Panc1 (cell line): Measurements from ENCODE around the gene CFAP157. TPM values are rescaled to one million over a fixed set of nuclear protein-coding genes. Genes with fewer than 3 reads are reported as not detected.

Source experiments
- ATAC-seq: fragments of 200-7000 bp; cut with Tn5 transposase; 2 replicates; pipeline ENCODE4 v1.9.1; 2020; ENCODE audit warnings: mild to moderate bottlenecking, moderate library complexity
- BruUV-seq: library from RNA; stranded (reverse); fragments of 400-500 nt; replicated peaks from 2 replicates; lab custom pipeline; 2021; lab: Mats Ljungman, UMichigan
- CTCF ChIA-PET: fragments of 300-600 bp; sonication (Branson Sonifier 250); formaldehyde crosslinking; loops from one replicate; lab custom pipeline; 2022; ENCODE audit warnings: antibody characterized with exemption; lab: Charles Lee
- POLR2A ChIA-PET: fragments of 300-600 bp; sonication (Branson Sonifier 250); formaldehyde crosslinking; loops from one replicate; lab custom pipeline; 2022; ENCODE audit warnings: antibody characterized with exemption; lab: Charles Lee
- DNase-seq: peaks from one replicate; pipeline ENCODE4 v3.0.0-alpha.2; 2010; ENCODE audit warnings: low read depth, low spot score
- H3K27ac ChIP-seq: 2 replicates; pipeline ENCODE4 v1.5.1; 2011; ENCODE audit warnings: mild to moderate bottlenecking, low read length, inconsistent platforms
- H3K27me3 ChIP-seq: fragments of 200-500 bp; sonication (Bioruptor generic); 2 replicates; pipeline ENCODE4 v1.6.0; 2014; ENCODE audit warnings: low read length, inconsistent platforms; ENCODE audit not compliant: control insufficient read depth, insufficient read depth
- H3K36me3 ChIP-seq: fragments of 200-500 bp; sonication (Bioruptor generic); 2 replicates; pipeline ENCODE4 v1.5.1; 2014; ENCODE audit warnings: inconsistent platforms, mild to moderate bottlenecking, low read length, moderate library complexity; ENCODE audit not compliant: control insufficient read depth, insufficient read depth
- H3K4me1 ChIP-seq: 2 replicates; pipeline ENCODE4 v1.5.1; 2011; ENCODE audit warnings: inconsistent platforms, mild to moderate bottlenecking, low read length, moderate library complexity; ENCODE audit not compliant: control insufficient read depth, insufficient read depth
- H3K4me3 ChIP-seq, 2 experiments: 2 replicates each; pipeline ENCODE4 v1.5.1; 2011 to 2012; ENCODE audit warnings: low read depth in 2 of 2, low read length in 2 of 2, mild to moderate bottlenecking in 2 of 2, inconsistent platforms in 1 of 2, moderate library complexity in 1 of 2
- H3K9me3 ChIP-seq: fragments of 200-500 bp; sonication (Bioruptor generic); 2 replicates; pipeline ENCODE4 v1.5.1; 2014; ENCODE audit warnings: low read depth, mild to moderate bottlenecking, inconsistent platforms, low read length, moderate library complexity; ENCODE audit not compliant: control insufficient read depth, insufficient read depth
- CTCF ChIP-seq: fragments of 450-650 bp; IDR thresholded peaks from 2 replicates; pipeline ENCODE4 v1.5.1; 2017; ENCODE audit warnings: mild to moderate bottlenecking
- POLR2AphosphoS5 ChIP-seq: IDR thresholded peaks from 2 replicates; pipeline ENCODE4 v1.6.1; 2012; ENCODE audit warnings: mild to moderate bottlenecking, low read depth, low read length, moderate library complexity
- SIN3A ChIP-seq: IDR thresholded peaks from 2 replicates; pipeline ENCODE4 v1.6.1; 2012; ENCODE audit warnings: low read depth, mild to moderate bottlenecking, low read length, moderate library complexity, borderline replicate concordance; ENCODE audit not compliant: insufficient read depth
- TCF7L2 ChIP-seq: IDR thresholded peaks from 2 replicates; pipeline ENCODE4 v1.6.1; 2011; ENCODE audit warnings: mild to moderate bottlenecking, low read depth, low read length, inconsistent platforms
- in situ Hi-C: cut with HindIII; loops from 2 replicates; pipeline ENCODE4 v1.10.0; 2016; ENCODE audit warnings: low sequenced_read_pairs, low pct_unique_long_range_greater_than_20kb
- intact Hi-C: fragments of 100-400 bp; cut with micrococcal nuclease; formaldehyde crosslinking; loops from one replicate; pipeline ENCODE4 v1.10.0; 2022; ENCODE audit not compliant: unreplicated experiment
- total RNA-seq: library from RNA; stranded (reverse); gene quantifications from one replicate; pipeline ENCODE4 v1.2.1, GENCODE V29; 2021; ENCODE audit not compliant: unreplicated experiment
- TF ChIP-seq, protein P1 (sequence below), 2 experiments: IDR thresholded peaks; 2 replicates each; pipeline ENCODE4 v1.6.1; 2011 to 2012; ENCODE audit warnings: low read depth in 2 of 2, control low read depth in 1 of 2, low read length in 1 of 2, mild to moderate bottlenecking in 1 of 2, moderate library complexity in 1 of 2; ENCODE audit not compliant: insufficient read depth in 1 of 2

CFAP157 gene
- total RNA-seq, 1 experiment from 2014 or later = not detected

GRCh38 chr9:127733614-127734013, 26.8 kb downstream of the CFAP157 start:
- TF ChIP-seq POLR2AphosphoS5 = no peak
- no peaks in the 10 kb centered on the region for H3K9me3 ChIP-seq
- H3K4me3 ChIP-seq = no peak overlapping the region
- no peaks in the 10 kb centered on the region for H3K36me3 ChIP-seq
- intact Hi-C loops (loop anchor here (2.0 to 10.0 kb wide), 2 partner anchors 51 to 149 kb away; no protein-coding TSS in a partner anchor), in situ Hi-C loops (no loop called here)
- H3K27me3 ChIP-seq = no peaks in the 10 kb centered on the region
- no peaks in the 10 kb centered on the region for H3K4me1 ChIP-seq
- no peak overlapping the region for H3K27ac ChIP-seq
- no TSS peak for BruUV-seq
- ChIA-PET POLR2A (no interaction called here), CTCF (interaction anchor here (1.3 kb wide), 1 partner anchor 143 kb away, joined by 4 read pairs; no protein-coding TSS in a partner anchor)
- DNase-seq (no peak), ATAC-seq (no peak)

DNA sequence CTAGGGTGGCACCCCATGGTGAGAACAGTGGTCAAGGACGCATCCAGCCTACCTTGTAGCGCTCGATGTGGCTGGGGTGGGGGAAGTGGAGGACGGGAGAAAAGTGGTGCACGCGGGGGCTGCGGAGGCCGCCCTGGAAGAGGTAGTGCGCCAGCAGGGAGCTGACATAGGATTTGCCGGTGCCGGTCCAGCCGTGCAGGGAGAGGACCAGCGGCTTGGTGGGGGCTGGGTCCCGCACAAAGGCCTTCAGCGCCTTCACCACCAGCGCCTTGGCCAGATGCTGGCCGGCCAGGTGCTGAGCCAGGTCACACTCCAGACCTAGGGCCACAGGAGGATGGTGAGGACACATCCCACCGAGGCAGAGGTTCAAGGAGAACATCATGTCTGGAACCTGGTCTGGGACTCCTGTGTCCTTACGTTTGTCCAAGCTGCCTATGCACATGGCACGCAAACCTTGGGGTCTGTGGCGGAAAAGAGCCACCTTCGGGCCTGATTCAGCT, 27.5 kb downstream of the CFAP157 start:
- ATAC-seq (0 out of 2 replicates have a peak, but pooled peaks have one; percentile 1), DNase-seq (no peak)
- Histone ChIP-seq H3K36me3 (no peaks in the 10 kb centered on the region), H3K27ac (peak overlapping the region; percentile 44), H3K4me3 (peak overlapping the region; percentile 63 to 65), H3K27me3 (no peaks in the 10 kb centered on the region), H3K9me3 (no peaks in the 10 kb centered on the region), H3K4me1 (no peaks in the 10 kb centered on the region)
- in situ Hi-C loops (no loop called here), intact Hi-C loops (loop anchor here (2.0 to 10.0 kb wide), 2 partner anchors 51 to 149 kb away; no protein-coding TSS in a partner anchor)
- TF ChIP-seq TCF7L2 = no peak
- TF ChIP-seq, protein P1, sequence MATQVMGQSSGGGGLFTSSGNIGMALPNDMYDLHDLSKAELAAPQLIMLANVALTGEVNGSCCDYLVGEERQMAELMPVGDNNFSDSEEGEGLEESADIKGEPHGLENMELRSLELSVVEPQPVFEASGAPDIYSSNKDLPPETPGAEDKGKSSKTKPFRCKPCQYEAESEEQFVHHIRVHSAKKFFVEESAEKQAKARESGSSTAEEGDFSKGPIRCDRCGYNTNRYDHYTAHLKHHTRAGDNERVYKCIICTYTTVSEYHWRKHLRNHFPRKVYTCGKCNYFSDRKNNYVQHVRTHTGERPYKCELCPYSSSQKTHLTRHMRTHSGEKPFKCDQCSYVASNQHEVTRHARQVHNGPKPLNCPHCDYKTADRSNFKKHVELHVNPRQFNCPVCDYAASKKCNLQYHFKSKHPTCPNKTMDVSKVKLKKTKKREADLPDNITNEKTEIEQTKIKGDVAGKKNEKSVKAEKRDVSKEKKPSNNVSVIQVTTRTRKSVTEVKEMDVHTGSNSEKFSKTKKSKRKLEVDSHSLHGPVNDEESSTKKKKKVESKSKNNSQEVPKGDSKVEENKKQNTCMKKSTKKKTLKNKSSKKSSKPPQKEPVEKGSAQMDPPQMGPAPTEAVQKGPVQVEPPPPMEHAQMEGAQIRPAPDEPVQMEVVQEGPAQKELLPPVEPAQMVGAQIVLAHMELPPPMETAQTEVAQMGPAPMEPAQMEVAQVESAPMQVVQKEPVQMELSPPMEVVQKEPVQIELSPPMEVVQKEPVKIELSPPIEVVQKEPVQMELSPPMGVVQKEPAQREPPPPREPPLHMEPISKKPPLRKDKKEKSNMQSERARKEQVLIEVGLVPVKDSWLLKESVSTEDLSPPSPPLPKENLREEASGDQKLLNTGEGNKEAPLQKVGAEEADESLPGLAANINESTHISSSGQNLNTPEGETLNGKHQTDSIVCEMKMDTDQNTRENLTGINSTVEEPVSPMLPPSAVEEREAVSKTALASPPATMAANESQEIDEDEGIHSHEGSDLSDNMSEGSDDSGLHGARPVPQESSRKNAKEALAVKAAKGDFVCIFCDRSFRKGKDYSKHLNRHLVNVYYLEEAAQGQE (IDR thresholded peaks at IDR 0.05; ENCODE audit: insufficient read depth in 1 of 2, low read depth in 2 of 2, low read length in 1 of 2) = no peak
- TF ChIP-seq CTCF = no peak; the same call in 1 of the 2 replicates
- TF ChIP-seq POLR2AphosphoS5 = no peak
- TF ChIP-seq SIN3A = no peak
- BruUV-seq = TSS peak; percentile 76
- ChIA-PET POLR2A (no interaction called here), CTCF (interaction anchor here (0.6 to 1.4 kb wide), 6 partner anchors 9 to 135 kb away, joined by 3 to 14 read pairs (median 3); no protein-coding TSS in a partner anchor)
